ENCODE data around the gene TAS2R3.
"Not testable (repeated sequence)": the region's sequence is repeated elsewhere in the genome, so short reads cannot be mapped to it uniquely, and the experiment has no call there.

Gene TAS2R3, protein sequence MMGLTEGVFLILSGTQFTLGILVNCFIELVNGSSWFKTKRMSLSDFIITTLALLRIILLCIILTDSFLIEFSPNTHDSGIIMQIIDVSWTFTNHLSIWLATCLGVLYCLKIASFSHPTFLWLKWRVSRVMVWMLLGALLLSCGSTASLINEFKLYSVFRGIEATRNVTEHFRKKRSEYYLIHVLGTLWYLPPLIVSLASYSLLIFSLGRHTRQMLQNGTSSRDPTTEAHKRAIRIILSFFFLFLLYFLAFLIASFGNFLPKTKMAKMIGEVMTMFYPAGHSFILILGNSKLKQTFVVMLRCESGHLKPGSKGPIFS

GRCh38 chr7:141763797-141764196 is at the start of gene TAS2R3:
Gene TAS2R3, plus strand, starts transcription at chr7:141764097. Its CDS starts 62 bp downstream, at chr7:141764159.
- no peak for DNase-seq

DNA sequence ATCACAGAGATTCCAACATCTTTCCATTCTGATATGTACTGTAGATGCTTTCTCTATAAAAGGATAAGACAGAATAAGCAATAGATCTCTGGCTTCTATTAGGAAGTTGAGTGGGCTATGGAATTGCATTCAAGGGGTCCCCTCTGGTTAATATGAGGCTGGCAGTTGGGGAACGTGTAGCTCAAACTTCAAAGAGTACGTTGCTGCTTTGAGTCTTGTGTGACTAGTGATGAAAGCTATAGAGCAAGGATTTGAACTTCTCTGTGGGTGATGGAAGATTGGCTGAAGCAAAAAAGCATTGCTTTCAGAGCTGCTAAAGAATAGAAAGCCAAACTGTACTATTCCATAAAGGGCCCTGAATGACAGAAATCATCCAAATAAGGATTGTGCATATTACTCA is 49.3 kb upstream of the TAS2R3 start:
- DNase-seq = no peak

GRCh38 chr7:141715018-141715417 is 48.9 kb upstream of the TAS2R3 start:
- DNase-seq = no peak

DNA sequence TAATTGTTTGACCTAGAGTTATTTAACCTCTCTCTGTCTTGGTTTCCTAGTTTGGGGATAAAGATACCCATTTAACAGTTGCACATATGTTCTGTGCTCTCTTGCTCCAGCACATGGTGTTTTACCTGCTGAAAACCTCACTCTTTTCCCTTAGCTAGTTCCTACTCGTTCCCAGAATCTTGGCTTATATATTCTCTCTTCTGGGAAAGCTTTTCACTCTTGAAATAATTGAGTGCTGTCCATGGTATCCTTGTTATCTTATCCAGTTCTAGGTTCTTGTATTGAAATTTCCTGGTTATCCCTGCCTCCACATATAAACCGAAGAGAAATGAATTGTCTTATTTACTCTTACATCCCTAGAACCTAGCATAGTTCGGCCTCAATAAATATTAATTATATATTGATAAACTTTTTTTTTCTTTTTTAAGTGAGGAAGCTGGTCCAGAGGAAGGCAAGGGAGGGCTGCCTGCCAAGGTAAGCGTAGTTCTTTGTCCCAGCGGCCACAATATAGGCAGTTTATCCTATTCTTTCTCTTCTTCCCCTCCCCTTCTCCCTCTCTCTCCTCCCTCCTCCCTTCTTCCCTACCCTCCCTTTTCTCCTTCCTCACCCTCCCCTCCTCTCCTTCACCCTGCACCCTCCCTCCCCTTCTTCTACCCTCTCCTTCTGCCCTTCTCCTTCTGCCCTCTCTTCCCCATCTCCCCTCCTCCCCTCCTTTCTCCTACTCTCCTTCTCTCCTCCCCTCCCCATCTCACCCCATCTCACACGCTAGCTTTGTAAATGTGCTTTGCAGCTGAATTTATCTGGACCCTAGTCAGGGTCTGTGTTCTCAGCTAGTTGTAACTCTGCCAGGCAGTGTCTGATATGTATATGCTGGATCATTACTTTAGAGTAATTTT is 47.9 kb upstream of the TAS2R3 start:
- DNase-seq = no peak

- DNase-seq = no peak
Observed at GRCh38 chr7:141717450-141717849, 46.4 kb upstream of the TAS2R3 start.

GRCh38 chr7:141722529-141722928 is 41.4 kb upstream of the TAS2R3 start:
- no peak for DNase-seq

DNA sequence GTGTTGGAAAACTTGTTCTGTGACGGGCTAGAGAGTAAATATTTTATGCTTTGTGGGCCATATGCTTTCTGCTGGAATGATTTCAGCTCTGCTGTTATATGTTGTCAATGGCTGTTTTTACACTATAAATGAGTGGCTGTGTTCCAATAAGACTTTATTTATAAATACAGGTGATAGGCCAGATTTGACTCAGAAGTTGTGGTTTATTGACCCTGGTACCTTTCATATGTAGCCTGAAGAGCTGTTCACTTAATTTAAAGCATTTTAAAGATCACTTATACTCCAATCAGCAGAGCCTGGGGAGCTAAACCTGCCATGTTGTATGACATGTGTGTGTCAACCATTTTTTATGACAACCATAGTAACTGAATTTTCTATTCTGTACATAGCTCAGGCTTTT is 34.9 kb upstream of the TAS2R3 start:
- no peak for DNase-seq

- DNase-seq = no peak
Observed at GRCh38 chr7:141731476-141732149, 32.3 kb upstream of the TAS2R3 start.

DNA sequence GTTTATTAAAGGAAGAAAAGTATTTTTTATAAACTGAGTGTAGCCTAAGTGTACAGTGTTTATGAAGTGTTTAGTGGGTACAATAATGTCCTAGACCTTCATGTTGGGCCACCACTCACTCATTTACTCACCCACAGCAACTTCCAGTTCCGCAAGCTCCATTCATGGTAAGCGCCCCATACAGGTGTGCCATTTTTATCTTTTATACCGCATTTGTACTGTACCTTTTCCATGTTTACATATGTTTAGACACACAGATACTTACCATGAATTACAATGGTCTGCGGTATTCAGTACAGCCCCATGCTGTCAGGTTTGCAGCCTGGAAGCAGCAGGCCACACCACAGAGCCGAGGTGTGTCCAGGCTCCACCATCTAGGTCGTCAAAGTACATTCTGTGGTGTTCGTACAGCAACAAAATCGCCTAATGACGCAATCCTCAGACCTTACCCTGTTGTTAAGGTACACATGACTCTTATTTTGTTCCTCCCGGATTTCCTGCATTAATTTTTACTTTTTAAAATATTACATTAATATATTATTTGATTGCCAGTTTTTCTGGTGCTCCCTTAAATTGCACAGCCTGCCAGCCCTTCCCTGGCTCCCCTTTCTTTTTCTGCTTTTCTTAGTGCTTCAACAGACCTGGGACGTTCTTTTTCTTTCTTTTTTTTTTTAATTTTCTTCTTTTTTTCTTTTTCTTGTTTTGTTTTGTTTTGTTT is 26.6 kb upstream of the TAS2R3 start:
- no peak for DNase-seq

DNA sequence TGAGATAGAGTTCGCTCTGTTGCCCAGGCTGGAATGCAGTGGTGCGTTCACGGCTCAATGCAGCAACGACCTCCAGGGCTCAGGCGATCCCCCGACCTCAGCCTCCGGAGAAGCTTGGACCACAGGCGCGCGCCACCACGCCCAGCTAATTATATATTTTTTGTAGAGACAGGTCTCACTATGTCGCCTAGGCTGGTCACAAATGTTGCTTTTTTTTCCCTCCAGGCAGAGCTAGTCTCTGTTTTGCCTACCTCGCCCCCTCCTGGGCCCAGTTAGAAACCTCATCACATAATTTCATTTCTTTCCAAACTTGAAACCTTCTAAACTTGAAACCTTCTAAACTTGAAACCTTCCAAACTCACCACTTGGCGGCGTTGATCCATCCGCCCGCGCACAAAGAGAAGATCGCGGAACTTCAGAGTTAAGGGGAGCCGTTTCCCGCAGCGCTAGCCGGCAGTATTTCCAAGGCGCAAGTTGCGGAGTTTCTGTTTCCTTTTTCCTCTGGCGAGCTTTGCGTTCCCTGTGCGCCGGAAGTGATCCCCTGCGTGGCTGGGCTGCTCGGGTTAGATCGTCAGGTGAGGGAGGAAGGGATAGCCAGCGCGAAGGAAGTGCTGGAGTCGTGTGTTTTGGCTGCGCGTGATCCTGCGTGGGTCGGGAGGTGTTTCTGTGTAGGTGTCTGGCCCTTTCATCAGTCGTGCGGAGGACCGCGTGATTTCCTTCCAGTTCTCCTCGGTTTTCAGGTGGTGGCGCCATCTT is 25.9 kb upstream of the TAS2R3 start, which contains the start of gene SSBP1:
Gene SSBP1 (plus strand): TSS at position 523 of the 756 bp plus-strand sequence. CDS start 809 bp downstream, outside the sequence.
- peak; percentile 96 for DNase-seq

DNA sequence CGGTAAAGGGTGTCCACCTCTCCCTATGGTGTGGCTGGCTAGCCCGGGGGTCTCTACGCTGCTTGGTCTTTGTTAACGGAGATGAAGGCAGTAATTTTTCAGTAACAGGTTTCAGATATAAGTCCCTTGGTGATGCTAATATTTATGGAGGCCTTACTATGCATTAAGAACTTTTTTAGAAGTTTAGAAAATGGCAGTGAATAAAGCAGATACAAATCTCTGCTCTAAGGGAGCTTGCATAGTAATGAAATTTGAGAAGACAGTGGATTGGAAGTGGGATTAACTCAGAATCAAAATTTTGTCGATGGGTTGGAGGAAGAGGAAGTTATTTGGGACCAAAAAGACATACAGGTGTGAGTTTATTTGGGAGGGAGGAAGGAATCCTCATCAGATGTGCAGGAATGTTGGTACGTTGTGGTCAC is 25.3 kb upstream of the TAS2R3 start:
- no peak for DNase-seq

- no peak for DNase-seq
Observed at GRCh38 chr7:141739250-141739649, 24.6 kb upstream of the TAS2R3 start.

DNA sequence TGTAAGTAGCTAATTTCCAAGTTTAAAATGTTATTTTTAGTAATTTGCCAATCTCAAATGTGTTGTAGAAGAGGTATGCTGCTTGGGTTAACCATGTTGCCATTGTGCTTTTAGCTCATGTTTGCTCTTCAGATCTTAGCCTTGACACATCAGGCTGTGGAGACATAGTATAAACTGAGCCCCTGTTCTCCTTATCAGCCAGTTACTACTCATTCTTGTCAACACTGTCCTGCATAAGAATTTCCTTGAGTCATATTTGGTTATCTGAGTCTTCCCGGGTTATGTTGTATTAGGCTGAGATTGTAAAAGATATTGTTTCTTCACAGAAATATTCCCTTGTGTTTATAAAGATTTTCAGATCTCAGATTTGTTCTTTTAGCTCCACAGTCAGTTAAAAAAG is 21.7 kb upstream of the TAS2R3 start:
- no peak for DNase-seq

- DNase-seq = no peak
Observed at GRCh38 chr7:141744131-141744530, 19.8 kb upstream of the TAS2R3 start.

- no peak for DNase-seq
Observed at GRCh38 chr7:141748396-141748795, 15.5 kb upstream of the TAS2R3 start.

GRCh38 chr7:141751904-141752303 is 12.0 kb upstream of the TAS2R3 start:
- DNase-seq = not testable (repeated sequence)

DNA sequence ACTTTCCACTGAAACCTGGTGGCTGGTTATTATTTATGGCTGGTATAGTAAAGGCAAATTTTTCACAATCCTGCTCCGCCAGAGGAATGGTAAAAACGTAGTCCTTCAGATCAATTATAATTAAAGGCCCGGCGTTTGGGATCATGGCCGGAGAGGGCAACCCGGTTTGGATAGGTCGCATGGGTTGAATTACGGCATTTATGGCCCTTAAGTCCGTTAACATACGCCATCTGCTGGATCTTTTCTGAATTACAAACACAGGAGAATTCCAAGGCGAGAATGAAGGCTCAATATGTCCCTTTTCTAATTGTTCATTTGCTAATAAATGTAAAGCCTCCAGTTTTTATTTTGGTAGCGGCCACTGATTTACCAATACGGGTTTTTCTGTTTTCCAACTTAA is 11.3 kb upstream of the TAS2R3 start:
- DNase-seq = no peak

DNA sequence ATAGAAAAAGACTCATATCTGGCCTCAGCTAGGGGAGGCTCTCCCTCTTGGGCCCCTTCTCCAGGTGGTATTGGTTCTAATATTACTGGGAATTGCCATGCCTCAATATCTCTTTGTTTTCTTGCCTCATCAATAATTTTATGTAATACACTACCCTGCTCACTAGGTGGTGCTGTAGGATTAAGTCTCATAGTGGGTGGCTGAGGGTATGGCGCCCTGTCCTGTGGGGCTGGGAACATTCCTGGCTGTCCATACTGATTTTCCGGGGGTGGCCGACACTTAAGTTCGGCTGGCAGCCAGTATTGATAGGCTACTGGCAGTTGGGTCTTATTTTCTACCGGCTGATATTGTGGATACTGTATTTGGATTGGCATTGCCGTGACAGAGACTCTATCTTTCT is 9.0 kb upstream of the TAS2R3 start:
- DNase-seq = peak; percentile 56

DNA sequence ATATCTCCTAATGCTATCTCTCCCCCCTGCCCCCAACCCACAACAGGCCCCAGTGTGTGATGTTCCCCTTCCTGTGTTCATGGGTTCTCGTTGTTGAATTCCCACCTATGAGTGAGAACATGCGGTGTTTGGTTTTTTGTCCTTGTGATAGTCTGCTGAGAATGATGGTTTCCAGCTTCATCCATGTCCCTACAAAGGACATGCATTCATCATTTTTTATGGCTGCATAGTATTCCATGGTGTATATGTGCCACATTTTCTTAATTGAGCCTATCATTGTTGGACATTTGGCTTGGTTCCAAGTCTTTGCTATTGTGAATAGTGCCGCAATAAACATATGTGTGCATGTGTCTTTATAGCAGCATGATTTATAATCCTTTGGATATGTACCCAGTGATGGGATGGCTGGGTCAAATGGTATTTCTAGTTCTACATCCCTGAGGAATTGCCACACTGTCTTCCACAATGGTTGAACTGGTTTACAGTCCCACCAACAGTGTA is 6.2 kb downstream of the TAS2R3 start:
- DNase-seq = not testable (repeated sequence)

- no peak for DNase-seq
Observed at GRCh38 chr7:141776374-141776773, 12.5 kb downstream of the TAS2R3 start, which contains the start of gene TAS2R4. Gene TAS2R4, plus strand, starts transcription at chr7:141776674. Its CDS starts 1,815 bp downstream, at chr7:141778489.
